Activated naive CD4-positive, alpha-beta T cell treated with anti-CD3 and anti-CD28 coated beads, Interleukin-2, amount 10 ng/mL, durations not matched to agents 7 days and 5 days (primary cell): ENCODE measurements around the gene ZIC2.

ENCODE experiments used
- CTCF ChIA-PET: fragments of 350-600 bp; sonication (Branson Sonifier 250); formaldehyde crosslinking; loops from one replicate; lab custom pipeline; 2021; ENCODE audit warnings: antibody characterized with exemption; lab: Charles Lee
- DNase-seq: peaks from one replicate; pipeline ENCODE4 v3.0.0-alpha.2; 2020
- H3K27ac Mint-ChIP-seq: one replicate; pipeline ENCODE4 v1.8.0; 2021; ENCODE audit warnings: mild to moderate bottlenecking, moderate library complexity, mixed read lengths
- H3K27me3 Mint-ChIP-seq: one replicate; pipeline ENCODE4 v1.8.0; 2021; ENCODE audit warnings: mild to moderate bottlenecking, mixed read lengths
- H3K36me3 Mint-ChIP-seq: one replicate; pipeline ENCODE4 v1.8.0; 2021; ENCODE audit warnings: mixed read lengths
- H3K4me1 Mint-ChIP-seq: one replicate; pipeline ENCODE4 v1.8.0; 2021; ENCODE audit warnings: mixed read lengths
- H3K4me3 Mint-ChIP-seq: one replicate; pipeline ENCODE4 v1.8.0; 2021; ENCODE audit warnings: mild to moderate bottlenecking, moderate library complexity, mixed read lengths
- H3K9me3 Mint-ChIP-seq: one replicate; pipeline ENCODE4 v1.8.0; 2021; ENCODE audit warnings: mixed read lengths

Gene ZIC2

DNA sequence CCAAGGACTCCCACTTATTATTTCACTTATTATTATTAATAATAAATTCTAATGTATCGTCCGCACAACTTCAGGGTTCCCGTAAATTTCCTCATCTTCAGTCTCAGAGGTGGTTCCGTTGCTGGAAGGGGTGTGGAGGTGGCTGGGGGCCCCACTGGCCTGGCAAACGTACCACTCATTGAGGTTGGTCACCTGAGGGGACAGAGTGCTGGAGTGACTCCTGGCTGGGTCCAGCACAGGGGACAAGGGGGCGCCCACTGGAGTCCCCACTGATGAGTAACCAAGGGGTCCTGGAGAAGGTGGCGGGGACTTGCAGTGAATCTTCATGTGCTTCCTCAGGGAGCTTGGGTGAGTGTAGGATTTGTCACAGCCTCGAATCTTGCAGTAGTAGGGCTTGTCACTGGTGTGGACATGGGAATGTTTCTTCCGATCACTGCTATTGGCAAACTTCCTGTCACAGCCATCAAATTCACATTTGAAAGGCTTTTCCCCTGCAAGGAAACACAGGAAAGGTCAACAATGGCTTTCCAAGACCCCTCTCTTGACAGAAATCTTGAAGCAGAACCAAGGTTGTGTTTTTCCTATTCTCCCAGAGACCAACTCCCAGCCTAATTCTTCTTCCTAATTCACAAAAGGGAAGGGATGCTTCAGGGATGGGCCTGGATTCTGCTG is 16.1 kb upstream of the ZIC2 start:
- H3K27me3 Mint-ChIP-seq, result peaks cover 73% of the 10 kb centered on the region
- H3K4me1 Mint-ChIP-seq, result peaks cover 16% of the 10 kb centered on the region
- CTCF ChIA-PET, result no interaction called here
- no peaks in the 10 kb centered on the region for H3K9me3 Mint-ChIP-seq
- DNase-seq, result no peak
- no peak overlapping the region for H3K27ac Mint-ChIP-seq
- H3K36me3 Mint-ChIP-seq, result peaks cover 9% of the 10 kb centered on the region
- no peak overlapping the region for H3K4me3 Mint-ChIP-seq

DNA sequence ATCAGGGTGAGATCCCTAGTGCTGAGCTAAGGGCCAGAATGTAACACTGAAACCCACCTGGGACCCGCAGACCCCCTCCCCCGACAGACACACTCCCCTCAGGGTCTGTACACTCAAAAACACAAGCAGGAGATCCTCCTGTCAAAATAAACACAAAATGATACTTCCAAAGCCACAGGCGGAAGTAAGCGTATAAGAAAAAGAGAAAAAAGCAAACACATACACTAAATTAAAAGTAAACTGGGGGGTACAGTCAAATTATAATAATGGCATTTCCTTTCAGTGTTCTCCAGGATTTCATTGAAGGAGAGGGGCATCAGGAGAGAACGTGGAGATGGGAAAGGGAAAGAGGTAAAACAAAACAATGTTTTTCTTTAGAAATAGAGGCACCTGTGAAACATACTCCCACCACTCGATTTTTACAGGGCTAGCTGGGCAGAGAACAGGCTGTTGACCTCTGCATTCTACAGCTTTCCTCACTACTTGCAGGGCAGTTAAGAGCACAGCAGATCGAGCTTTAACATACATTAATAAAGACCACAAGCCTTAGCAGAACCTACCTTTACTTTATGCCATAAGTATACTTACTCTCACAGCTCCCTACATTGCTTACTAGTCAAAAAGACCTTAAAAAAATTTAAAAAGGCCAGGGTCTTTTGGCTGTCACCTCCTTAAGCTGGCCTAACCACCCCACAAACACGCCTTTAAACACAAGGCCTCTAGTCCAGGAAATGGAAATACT is 15.3 kb upstream of the ZIC2 start:
- DNase-seq, result no peak
- Mint-ChIP-seq H3K36me3 (peaks cover 9% of the 10 kb centered on the region), H3K27me3 (peaks cover 69% of the 10 kb centered on the region), H3K4me3 (no peak overlapping the region), H3K4me1 (peaks cover 16% of the 10 kb centered on the region), H3K9me3 (no peaks in the 10 kb centered on the region), H3K27ac (no peak overlapping the region)
- CTCF ChIA-PET, result no interaction called here

DNA sequence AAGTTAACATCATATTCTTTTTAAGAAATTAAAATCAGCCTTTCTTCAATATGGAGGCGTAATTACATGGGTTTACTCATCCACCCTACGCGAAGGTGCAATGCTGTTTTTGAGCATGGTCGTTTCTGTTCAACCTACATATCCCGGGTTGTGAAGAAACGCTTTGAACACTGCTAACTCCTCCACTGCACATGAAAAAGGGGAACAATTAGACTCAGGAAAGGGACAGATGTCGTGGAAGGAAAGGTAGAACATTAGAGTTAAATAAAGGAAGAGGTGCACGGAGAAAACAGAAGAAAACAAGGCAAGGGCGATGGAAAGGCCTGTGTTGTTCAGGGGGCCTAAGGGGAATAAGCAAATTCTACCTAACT is 14.1 kb upstream of the ZIC2 start:
- DNase-seq, result no peak
- peaks cover 18% of the 10 kb centered on the region for H3K4me1 Mint-ChIP-seq
- CTCF ChIA-PET, result interaction anchor here (0.7 kb wide), 1 partner anchor 311 kb away, joined by 4 read pairs; no protein-coding TSS in a partner anchor
- peaks cover 12% of the 10 kb centered on the region for H3K36me3 Mint-ChIP-seq
- H3K27ac Mint-ChIP-seq, result peak overlapping the region; percentile 77
- H3K27me3 Mint-ChIP-seq, result peaks cover 72% of the 10 kb centered on the region
- H3K4me3 Mint-ChIP-seq, result peak overlapping the region; percentile 11
- H3K9me3 Mint-ChIP-seq, result no peaks in the 10 kb centered on the region

DNA sequence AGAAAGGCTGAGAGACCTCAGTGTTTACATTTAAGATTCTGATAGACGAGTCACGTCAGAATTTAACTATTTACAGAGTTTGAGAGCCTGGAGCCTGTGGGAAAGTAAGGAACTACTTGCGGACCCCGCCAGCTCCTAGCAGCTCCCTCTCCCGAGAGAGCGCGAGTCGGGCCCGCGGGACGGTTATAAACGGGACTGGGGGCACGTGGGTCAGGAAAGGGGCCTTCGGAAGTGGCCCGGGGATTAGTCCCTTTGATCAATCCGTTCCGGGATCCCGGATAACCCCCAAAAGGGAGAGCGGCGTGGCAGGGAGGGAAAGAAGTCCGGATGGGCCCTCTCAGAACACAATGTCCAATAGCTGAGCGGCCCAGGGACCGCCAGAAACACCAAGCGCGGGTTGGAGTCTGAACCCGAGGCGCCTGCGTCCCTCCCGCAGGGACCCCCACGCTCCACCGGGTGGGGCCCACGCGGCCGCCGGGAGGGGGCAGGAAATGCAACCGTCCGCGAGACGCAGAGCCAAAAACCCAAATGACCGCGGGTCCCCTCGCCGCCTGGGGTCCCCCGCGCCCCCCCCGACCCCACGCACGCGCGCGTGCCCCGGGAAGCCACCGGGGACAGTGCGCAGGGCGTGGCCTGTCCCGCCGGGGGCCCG is 13.6 kb upstream of the ZIC2 start:
- peaks cover 12% of the 10 kb centered on the region for H3K36me3 Mint-ChIP-seq
- H3K9me3 Mint-ChIP-seq, result no peaks in the 10 kb centered on the region
- CTCF ChIA-PET, result interaction anchor here (0.7 kb wide), 1 partner anchor 311 kb away, joined by 4 read pairs; no protein-coding TSS in a partner anchor
- peaks cover 18% of the 10 kb centered on the region for H3K4me1 Mint-ChIP-seq
- H3K27ac Mint-ChIP-seq, result peak overlapping the region; percentile 77
- H3K27me3 Mint-ChIP-seq, result peaks cover 75% of the 10 kb centered on the region
- no peak for DNase-seq
- peak overlapping the region; percentile 11 for H3K4me3 Mint-ChIP-seq

DNA sequence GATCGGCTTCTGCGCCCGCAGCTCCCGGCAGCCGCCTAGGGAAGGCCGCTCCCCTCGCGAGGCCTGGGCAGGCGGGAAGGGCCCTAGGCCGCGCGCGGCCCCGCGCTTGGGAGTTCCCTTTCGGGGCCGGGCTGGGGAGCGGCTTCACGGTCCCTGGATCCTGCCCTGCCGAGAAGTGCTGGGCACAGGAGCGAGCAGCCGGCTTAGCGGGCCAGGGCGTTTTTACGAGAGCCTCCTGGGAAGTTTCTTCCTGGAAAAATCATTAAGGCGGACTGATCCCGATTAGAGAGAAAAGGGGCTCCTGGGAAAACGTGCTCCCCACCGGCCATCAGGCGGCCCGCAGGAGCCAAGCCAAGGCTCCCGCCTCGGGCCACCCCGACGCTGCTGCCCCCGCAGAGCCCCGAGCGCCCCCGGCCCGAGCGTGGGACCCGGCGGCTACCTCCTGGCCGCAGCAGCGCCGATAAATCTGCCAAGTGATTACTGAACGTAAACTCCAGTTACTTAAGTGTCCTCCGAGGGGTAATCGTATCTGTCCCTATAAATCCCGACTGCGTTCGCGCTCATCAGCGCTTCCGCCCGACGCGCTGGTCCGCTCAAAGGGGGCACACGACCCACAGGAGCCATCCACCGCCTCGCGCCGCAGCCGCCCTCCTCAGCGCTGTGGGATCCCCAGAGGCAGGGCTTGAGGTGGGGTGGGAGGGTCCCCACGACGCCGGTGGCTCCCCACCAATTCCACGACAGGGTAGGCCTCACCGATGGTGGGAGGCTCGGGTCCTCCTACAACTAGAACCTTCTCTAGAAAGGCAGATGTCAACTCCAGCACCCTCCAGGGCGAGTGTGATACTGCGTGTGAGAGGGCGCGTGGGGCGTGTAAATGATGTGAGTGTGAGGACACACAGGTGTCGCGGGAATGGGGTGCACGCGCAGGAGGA is 12.8 kb upstream of the ZIC2 start:
- Mint-ChIP-seq H3K27me3 (peaks cover 81% of the 10 kb centered on the region), H3K4me1 (peaks cover 18% of the 10 kb centered on the region), H3K27ac (peak overlapping the region; percentile 67), H3K36me3 (peaks cover 12% of the 10 kb centered on the region), H3K9me3 (no peaks in the 10 kb centered on the region), H3K4me3 (peak overlapping the region; percentile 33)
- CTCF ChIA-PET, result no interaction called here
- DNase-seq, result no peak

DNA sequence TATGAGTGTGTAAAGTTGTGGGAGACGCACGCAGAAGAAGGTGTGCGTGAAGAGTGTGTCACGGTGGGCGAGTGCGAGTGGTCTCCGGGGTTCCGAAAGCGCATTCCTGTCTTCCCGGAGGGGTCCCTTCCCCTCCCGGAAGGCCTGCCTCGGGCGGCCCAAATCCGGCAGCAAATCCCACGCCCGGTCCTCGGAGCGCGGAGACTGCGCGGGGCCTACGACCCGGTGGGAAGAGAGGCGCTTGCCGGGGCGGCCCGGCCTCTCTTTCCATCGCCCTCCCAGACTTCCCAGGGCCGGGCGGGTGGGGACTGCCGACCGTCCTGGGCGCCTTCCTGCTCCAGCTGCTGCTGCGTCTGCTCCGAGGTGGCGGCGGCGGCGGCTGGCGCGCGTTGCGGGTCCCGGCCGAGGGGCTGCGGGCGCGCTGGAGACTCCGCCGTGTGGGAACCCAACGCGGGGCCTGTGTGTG is 12.1 kb upstream of the ZIC2 start:
- Mint-ChIP-seq H3K36me3 (peaks cover 12% of the 10 kb centered on the region), H3K4me3 (peak overlapping the region; percentile 68), H3K27me3 (peaks cover 83% of the 10 kb centered on the region), H3K4me1 (peaks cover 18% of the 10 kb centered on the region), H3K9me3 (peaks cover 1% of the 10 kb centered on the region), H3K27ac (peak overlapping the region; percentile 84)
- CTCF ChIA-PET, result no interaction called here
- DNase-seq, result no peak

DNA sequence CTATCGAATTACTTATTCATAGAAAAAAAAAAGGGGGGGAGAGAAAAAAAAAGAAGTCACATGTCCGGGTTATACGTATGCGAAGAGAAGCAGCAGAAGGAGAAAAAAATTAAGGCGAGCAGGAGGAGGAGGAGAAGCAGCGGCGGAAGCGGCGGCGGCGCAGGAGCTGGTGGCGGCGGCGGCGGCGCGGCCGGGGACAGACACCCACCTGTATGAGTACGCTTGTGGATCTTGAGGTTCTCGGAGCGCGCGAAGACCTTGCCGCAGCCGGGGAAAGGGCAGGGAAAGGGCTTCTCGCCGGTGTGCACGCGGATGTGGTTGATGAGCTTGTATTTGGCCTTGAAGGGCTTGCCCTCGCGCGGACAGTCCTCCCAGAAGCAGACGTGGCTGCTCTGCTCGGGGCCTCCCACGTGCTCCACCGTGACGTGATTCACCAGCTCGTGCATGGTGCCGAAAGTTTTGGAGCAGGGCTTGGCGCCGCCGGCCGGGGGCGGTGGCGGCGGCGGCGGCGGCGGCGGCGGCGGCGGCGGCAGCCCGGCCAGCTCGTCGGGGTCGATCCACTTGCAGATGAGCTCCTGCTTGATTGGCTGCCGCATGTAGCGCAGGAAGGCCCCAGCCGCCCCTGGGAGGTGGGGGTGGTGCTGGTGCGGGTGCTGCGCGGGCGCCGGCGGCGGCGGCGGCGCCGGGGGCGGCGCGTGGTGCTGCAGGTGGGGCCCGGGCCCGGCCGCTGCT is 11.5 kb upstream of the ZIC2 start:
- H3K27me3 Mint-ChIP-seq, result peaks cover 89% of the 10 kb centered on the region
- peak; percentile 48 for DNase-seq
- CTCF ChIA-PET, result no interaction called here

DNA sequence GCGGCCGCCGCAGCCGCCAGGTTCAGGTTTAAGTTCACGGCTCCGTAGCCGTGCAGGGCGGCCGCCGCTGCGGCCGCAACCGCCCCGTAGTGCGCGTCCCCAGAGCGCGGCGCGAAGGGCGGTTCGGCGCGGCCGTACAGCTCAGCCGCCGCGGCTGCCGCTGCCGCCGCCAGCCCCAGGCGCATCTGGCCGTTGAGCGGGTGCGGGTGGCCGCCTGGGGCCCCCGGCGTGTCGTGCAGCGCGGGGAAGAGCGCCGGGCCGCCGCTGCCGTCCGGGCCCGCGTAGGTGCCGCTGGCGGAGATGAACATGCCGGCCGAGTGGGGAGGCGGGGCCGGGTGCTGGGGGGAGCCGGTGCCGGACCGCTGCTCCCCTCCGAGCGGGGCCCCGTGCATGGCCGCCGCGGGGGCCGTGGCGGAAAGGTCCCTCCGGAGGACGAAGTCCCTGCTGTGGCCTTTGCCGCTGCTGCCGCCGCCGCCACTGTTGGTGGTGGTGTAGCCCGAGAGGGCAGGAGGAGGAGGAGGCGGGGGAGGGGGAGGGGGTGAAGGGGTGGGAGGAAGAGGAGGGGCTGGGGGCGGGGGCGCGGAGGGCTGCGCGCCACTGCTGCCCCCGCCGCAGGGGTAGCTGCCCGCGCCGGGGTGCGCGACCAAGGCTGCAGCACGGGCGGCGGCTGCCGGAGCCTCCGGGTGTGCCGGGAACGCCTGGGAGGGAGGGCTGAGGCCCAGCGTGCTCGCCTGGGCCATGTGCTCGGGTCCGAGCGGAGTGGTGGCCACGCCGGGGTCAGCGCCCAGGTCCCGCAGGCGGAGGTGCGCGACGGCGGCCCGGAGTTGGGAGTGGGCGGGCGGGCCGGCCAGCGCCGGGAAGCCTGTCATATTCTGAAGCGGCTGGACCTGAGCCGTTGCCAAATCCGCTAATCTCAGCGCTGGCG is 10.7 kb upstream of the ZIC2 start:
- H3K27me3 Mint-ChIP-seq, result peaks cover 89% of the 10 kb centered on the region
- H3K27ac Mint-ChIP-seq, result peak overlapping the region; percentile 65
- peaks cover 12% of the 10 kb centered on the region for H3K36me3 Mint-ChIP-seq
- CTCF ChIA-PET, result no interaction called here
- DNase-seq, result no peak
- peaks cover 18% of the 10 kb centered on the region for H3K4me1 Mint-ChIP-seq
- peaks cover 2% of the 10 kb centered on the region for H3K9me3 Mint-ChIP-seq
- H3K4me3 Mint-ChIP-seq, result no peak overlapping the region

More for the DNA sequence above, 11.5 kb upstream of the ZIC2 start:
- H3K27ac Mint-ChIP-seq, result peak overlapping the region; percentile 84
- H3K4me3 Mint-ChIP-seq, result peak overlapping the region; percentile 68
- peaks cover 2% of the 10 kb centered on the region for H3K9me3 Mint-ChIP-seq
- H3K4me1 Mint-ChIP-seq, result peaks cover 18% of the 10 kb centered on the region
- H3K36me3 Mint-ChIP-seq, result peaks cover 12% of the 10 kb centered on the region

DNA sequence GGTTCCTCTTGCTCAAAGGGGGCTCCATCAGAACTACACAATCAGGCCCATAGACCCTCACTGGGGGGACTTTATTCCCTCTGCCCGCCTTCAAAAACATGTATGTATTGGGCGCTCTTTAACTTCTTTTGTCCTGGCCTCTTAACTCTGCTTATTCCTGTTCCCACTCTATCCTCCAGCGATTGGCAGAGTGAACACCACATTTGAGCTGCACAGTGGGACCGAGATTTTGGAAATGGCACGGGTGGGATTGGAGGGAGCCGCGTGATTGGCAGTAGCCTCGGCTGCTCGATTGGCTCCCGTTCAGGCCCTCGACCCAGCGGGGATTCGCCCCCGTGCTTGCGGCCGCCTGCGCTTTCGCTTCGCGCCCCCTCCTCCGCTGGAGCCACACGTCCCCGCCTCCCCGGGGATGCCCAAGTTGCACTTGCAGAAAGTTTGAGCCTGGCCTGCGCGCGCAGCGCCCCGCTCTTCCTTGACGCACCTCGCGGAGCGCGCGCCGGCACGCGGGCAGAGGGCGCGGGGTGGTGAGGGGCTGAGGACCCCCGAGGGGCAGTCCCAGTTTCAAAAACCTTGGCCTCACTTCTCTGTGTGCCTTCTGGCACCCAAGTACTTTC is 9.9 kb upstream of the ZIC2 start, which contains the start of gene ZIC5:
Gene ZIC5, minus strand, starts transcription at position 192 of the 614 bp plus-strand sequence. Its CDS starts 164 bp downstream, at position 28.
- Mint-ChIP-seq H3K27ac (peak within 1 kb of the TSS; percentile 65), H3K4me1 (peaks cover 18% of the 10 kb centered on the region)

DNA sequence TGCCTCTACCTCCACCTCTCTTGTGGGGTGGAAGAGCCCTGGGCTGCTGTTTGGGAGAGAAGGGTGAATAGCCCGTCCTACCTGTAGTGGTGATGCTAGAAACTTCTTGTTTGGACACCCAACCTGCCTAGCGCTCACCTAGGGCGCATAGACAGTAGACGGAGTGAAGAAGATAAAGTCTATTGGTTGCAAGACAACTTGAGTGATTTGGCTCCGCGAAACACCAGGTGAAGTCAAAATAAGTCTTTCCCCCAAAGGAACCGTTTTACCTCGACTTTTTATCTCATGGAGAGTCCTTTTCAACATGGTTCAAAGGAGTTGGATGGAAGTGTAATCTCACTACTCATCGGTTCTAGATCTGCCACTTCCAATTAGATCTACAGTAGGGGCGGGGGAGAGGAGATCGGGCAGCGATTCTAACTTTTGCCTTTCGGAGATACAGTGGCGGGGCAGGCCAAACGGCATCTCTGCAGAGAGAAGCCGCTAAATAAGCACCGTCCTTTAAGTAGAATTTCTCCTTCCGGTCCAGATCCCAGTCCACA is 9.3 kb upstream of the ZIC2 start:
- H3K27me3 Mint-ChIP-seq, result peaks cover 93% of the 10 kb centered on the region
- peaks cover 2% of the 10 kb centered on the region for H3K9me3 Mint-ChIP-seq
- peaks cover 12% of the 10 kb centered on the region for H3K36me3 Mint-ChIP-seq
- peak overlapping the region; percentile 3 for H3K4me3 Mint-ChIP-seq
- H3K27ac Mint-ChIP-seq, result peak overlapping the region; percentile 61
- H3K4me1 Mint-ChIP-seq, result peaks cover 18% of the 10 kb centered on the region
- no peak for DNase-seq
- CTCF ChIA-PET, result no interaction called here

More for the DNA sequence above, 9.9 kb upstream of the ZIC2 start, which contains the start of gene ZIC5:
- Mint-ChIP-seq H3K4me3 (peak within 1 kb of the TSS; percentile 3), H3K27me3 (peaks cover 90% of the 10 kb centered on the region), H3K9me3 (peaks cover 2% of the 10 kb centered on the region), H3K36me3 (peaks cover 12% of the 10 kb centered on the region)
- no peak for DNase-seq
- CTCF ChIA-PET, result no interaction called here

DNA sequence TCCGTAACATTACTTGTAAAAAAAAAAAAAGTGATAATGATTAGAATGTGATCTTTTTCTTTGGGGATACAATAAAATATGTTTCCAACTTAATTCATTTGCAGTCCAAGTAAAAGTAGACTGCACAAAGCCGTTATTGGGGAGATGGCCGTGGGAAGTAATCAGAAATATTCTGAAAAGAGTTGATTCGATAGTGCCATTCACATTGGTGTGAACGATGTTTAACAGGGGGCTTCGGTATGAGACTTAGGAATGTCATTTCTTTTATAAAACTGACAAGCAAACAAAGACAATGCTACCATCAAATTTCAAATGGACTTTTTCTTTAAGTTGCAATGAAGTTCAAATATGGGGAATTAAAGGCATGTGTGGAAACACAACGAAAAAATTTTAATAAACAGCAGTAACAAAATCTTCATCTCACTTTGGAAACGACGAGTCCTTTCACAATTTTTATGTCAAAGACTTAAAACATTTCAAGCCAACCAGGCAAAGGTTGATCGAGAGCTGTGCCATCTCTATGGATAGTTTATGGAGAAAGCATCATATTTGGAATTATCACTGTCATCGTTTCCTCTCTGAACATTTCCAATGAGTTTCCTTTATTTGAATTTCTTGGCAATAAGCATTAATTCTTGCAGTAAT is 8.3 kb upstream of the ZIC2 start:
- H3K27me3 Mint-ChIP-seq, result peaks cover 94% of the 10 kb centered on the region
- H3K27ac Mint-ChIP-seq, result peak overlapping the region; percentile 62
- H3K4me3 Mint-ChIP-seq, result no peak overlapping the region
- peaks cover 22% of the 10 kb centered on the region for H3K4me1 Mint-ChIP-seq
- peaks cover 2% of the 10 kb centered on the region for H3K9me3 Mint-ChIP-seq
- no peak for DNase-seq
- CTCF ChIA-PET, result interaction anchor here (1.1 kb wide), 1 partner anchor 542 kb away, joined by 4 read pairs; no protein-coding TSS in a partner anchor
- peaks cover 9% of the 10 kb centered on the region for H3K36me3 Mint-ChIP-seq
